GM18498 (cell line): ENCODE measurements around the gene SECTM1.
"Not testable (repeated sequence)": the region's sequence is repeated elsewhere in the genome, so short reads cannot be mapped to it uniquely, and the experiment has no call there.

ENCODE experiments used
- ATAC-seq: cut with Tn5 transposase; IDR thresholded peaks from one replicate; pipeline ENCODE4 v1.9.1; 2021; ENCODE audit warnings: mild to moderate bottlenecking, moderate library complexity; ENCODE audit not compliant: unreplicated experiment

The SECTM1 gene

GRCh38 chr17:82370471-82371332, 37.1 kb upstream of the SECTM1 start:
- ATAC-seq, result no peak

GRCh38 chr17:82369211-82369610, 35.6 kb upstream of the SECTM1 start:
- ATAC-seq, result no peak

- ATAC-seq, result no peak
Observed at GRCh38 chr17:82367724-82368524, 34.4 kb upstream of the SECTM1 start.

- no peak for ATAC-seq
Observed at GRCh38 chr17:82366749-82367148, 33.2 kb upstream of the SECTM1 start.

- no peak for ATAC-seq
Observed at GRCh38 chr17:82365606-82366295, 32.2 kb upstream of the SECTM1 start.

- no peak for ATAC-seq
Observed at GRCh38 chr17:82361885-82362633, 28.5 kb upstream of the SECTM1 start.

GRCh38 chr17:82359451-82360074, 26.0 kb upstream of the SECTM1 start:
- ATAC-seq, result not testable (repeated sequence)

- ATAC-seq, result no peak
Observed at GRCh38 chr17:82358465-82359350, 25.1 kb upstream of the SECTM1 start, which contains the start of gene TEX19. Gene TEX19, plus strand, starts transcription at chr17:82359247. Its CDS starts 2,904 bp downstream, at chr17:82362151.

- no peak for ATAC-seq
Observed at GRCh38 chr17:82357394-82357793, 23.8 kb upstream of the SECTM1 start.

- no peak for ATAC-seq
Observed at GRCh38 chr17:82356845-82357355, 23.3 kb upstream of the SECTM1 start.

GRCh38 chr17:82355770-82356427, 22.3 kb upstream of the SECTM1 start:
- ATAC-seq, result no peak

GRCh38 chr17:82354804-82355308, 21.3 kb upstream of the SECTM1 start:
- no peak for ATAC-seq

GRCh38 chr17:82353484-82353883, 19.9 kb upstream of the SECTM1 start:
- ATAC-seq, result no peak

- no peak for ATAC-seq
Observed at GRCh38 chr17:82351713-82352488, 18.3 kb upstream of the SECTM1 start.

GRCh38 chr17:82351254-82351712, 17.7 kb upstream of the SECTM1 start:
- no peak for ATAC-seq

GRCh38 chr17:82350182-82351030, 16.8 kb upstream of the SECTM1 start:
- ATAC-seq, result no peak
